GM12891 (cell line): ENCODE data around the gene CABLES2. TPM values are rescaled to one million over a fixed set of nuclear protein-coding genes. Genes with fewer than 3 reads are reported as not detected.

ENCODE experiments used
- DNase-seq: peaks from one replicate; pipeline ENCODE4 v3.0.0; 2011; ENCODE audit warnings: low spot score; ENCODE audit not compliant: insufficient read length
- FAIRE-seq: peaks from 2 replicates; lab custom pipeline; 2011; peaks lifted over from hg19 to GRCh38; lab: Jason Lieb, UNC
- PAX5 ChIP-seq: IDR thresholded peaks from 2 replicates; pipeline ENCODE4 v1.6.1; 2011; ENCODE audit warnings: low read length, moderate library complexity, mild to moderate bottlenecking; ENCODE audit not compliant: insufficient read depth, severe bottlenecking
- POLR2A ChIP-seq: IDR thresholded peaks from 2 replicates; pipeline ENCODE4 v1.6.1; 2011; ENCODE audit warnings: low read depth, low read length, control low read depth
- POLR2AphosphoS5 ChIP-seq: IDR thresholded peaks from 2 replicates; pipeline ENCODE4 v1.6.1; 2011; ENCODE audit warnings: low read depth, low read length, control low read depth
- POU2F2 ChIP-seq: IDR thresholded peaks from 2 replicates; pipeline ENCODE4 v1.6.1; 2011; ENCODE audit warnings: low read depth, mild to moderate bottlenecking, control low read depth, low read length, moderate library complexity
- SPI1 ChIP-seq: IDR thresholded peaks from 2 replicates; pipeline ENCODE4 v1.6.1; 2011; ENCODE audit warnings: low read depth, low read length, control low read depth
- TAF1 ChIP-seq: IDR thresholded peaks from 2 replicates; pipeline ENCODE4 v1.6.1; 2011; ENCODE audit warnings: low read depth, low read length, control low read depth
- polyA plus RNA-seq: library from polyadenylated mRNA; unstranded; fragments of >200 nt; gene quantifications from one replicate; pipeline ENCODE4 v1.2.1, GENCODE V29; 2012; ENCODE audit warnings: low read depth, missing spikeins, inconsistent platforms; ENCODE audit not compliant: missing spikeins

The CABLES2 gene
- polyA plus RNA-seq = 4.9 TPM

- FAIRE-seq (peak; percentile 90), DNase-seq (peak; percentile 99)
- peak; percentile 87 for TF ChIP-seq TAF1
- TF ChIP-seq POLR2A = no peak
- peak; percentile 98 for TF ChIP-seq POU2F2
- no peak for TF ChIP-seq SPI1
- TF ChIP-seq PAX5 = no peak
- TF ChIP-seq POLR2AphosphoS5 = no peak
Measured at GRCh38 chr20:62407221-62407992, at the start of gene CABLES2. TSS of gene CABLES2 (minus strand) at chr20:62407285. CDS start at chr20:62407276, 9 bp downstream.

GRCh38 chr20:62455929-62456328 lies 48.8 kb upstream of the CABLES2 start:
- no peak for FAIRE-seq
- no peak for TF ChIP-seq POLR2A
- TF ChIP-seq POLR2AphosphoS5 = no peak
- no peak for TF ChIP-seq POU2F2
- TF ChIP-seq SPI1 = no peak
- no peak for TF ChIP-seq PAX5
- TF ChIP-seq TAF1 = no peak

GRCh38 chr20:62454904-62455636 lies 48.0 kb upstream of the CABLES2 start:
- no peak for DNase-seq
- no peak for TF ChIP-seq PAX5
- TF ChIP-seq SPI1 = no peak
- TF ChIP-seq POU2F2 = no peak
- FAIRE-seq = no peak

More at GRCh38 chr20:62455929-62456328, 48.8 kb upstream of the CABLES2 start:
- no peak for DNase-seq

- FAIRE-seq = no peak
- DNase-seq = no peak
- no peak for TF ChIP-seq PAX5
- no peak for TF ChIP-seq SPI1
Measured at GRCh38 chr20:62453186-62453808, 46.2 kb upstream of the CABLES2 start.

- TF ChIP-seq POLR2A (no peak), SPI1 (no peak), TAF1 (no peak), POLR2AphosphoS5 (no peak)
- no peak for DNase-seq
- no peak for FAIRE-seq
Measured at GRCh38 chr20:62452475-62453095, 45.5 kb upstream of the CABLES2 start.

- DNase-seq (no peak), FAIRE-seq (no peak)
- TF ChIP-seq PAX5 (no peak), TAF1 (no peak), POU2F2 (no peak), POLR2A (no peak), SPI1 (no peak), POLR2AphosphoS5 (no peak)
Measured at GRCh38 chr20:62451970-62452369, 44.9 kb upstream of the CABLES2 start.

GRCh38 chr20:62451156-62451767 lies 44.2 kb upstream of the CABLES2 start:
- TF ChIP-seq TAF1 = no peak
- no peak for TF ChIP-seq PAX5
- no peak for TF ChIP-seq POLR2AphosphoS5
- no peak for TF ChIP-seq POLR2A
- TF ChIP-seq POU2F2 = no peak
- TF ChIP-seq SPI1 = no peak
- FAIRE-seq = no peak
- no peak for DNase-seq

GRCh38 chr20:62449951-62450691 lies 43.0 kb upstream of the CABLES2 start:
- DNase-seq = no peak
- TF ChIP-seq POLR2AphosphoS5 (no peak), PAX5 (no peak), POU2F2 (no peak), SPI1 (no peak), POLR2A (no peak), TAF1 (no peak)
- no peak for FAIRE-seq

GRCh38 chr20:62448788-62449187 lies 41.7 kb upstream of the CABLES2 start:
- FAIRE-seq = no peak
- no peak for DNase-seq
- TF ChIP-seq POU2F2 = no peak
- TF ChIP-seq PAX5 = no peak
- TF ChIP-seq POLR2AphosphoS5 = no peak
- TF ChIP-seq POLR2A = no peak
- TF ChIP-seq TAF1 = no peak
- no peak for TF ChIP-seq SPI1

GRCh38 chr20:62448038-62448437 lies 41.0 kb upstream of the CABLES2 start:
- TF ChIP-seq POU2F2 (no peak), POLR2A (no peak)
- no peak for DNase-seq
- no peak for FAIRE-seq
